Right atrium auricular region (tissue), 2 donors: ENCODE results near the gene SLC35E3. TPM values are rescaled to one million over a fixed set of nuclear protein-coding genes. Genes with fewer than 3 reads are reported as not detected.
"Not testable (repeated sequence)": the region's sequence is repeated elsewhere in the genome, so short reads cannot be mapped to it uniquely, and the experiment has no call there.

Experiments used
- DNase-seq: peaks from one replicate; pipeline ENCODE4 v3.0.0-alpha.2; 2019; ENCODE audit warnings: low spot score
- H3K27ac ChIP-seq, 2 donors: fragments of 200-600 bp; sonication (generic); 1 replicate in 1 of 2; 2 replicates in 1 of 2; pipeline ENCODE4 v1.5.1; 2016 to 2019
- H3K27me3 ChIP-seq, 2 donors: fragments of 200-600 bp; sonication (generic); one replicate each; pipeline versions ENCODE4 v1.5.1 to v1.6.0; 2017 to 2019
- H3K36me3 ChIP-seq: fragments of 200-600 bp; sonication (generic); one replicate; pipeline ENCODE4 v1.5.1; 2016
- H3K4me1 ChIP-seq, 2 donors: fragments of 200-600 bp; sonication (generic); one replicate each; pipeline versions ENCODE4 v1.5.1 to v1.6.0; 2017 to 2019
- H3K4me3 ChIP-seq, 2 donors: fragments of 200-600 bp; sonication (generic); 1 replicate in 1 of 2; 2 replicates in 1 of 2; pipeline ENCODE4 v1.5.1; 2017 to 2019; ENCODE audit warnings: mild to moderate bottlenecking in 1 of 2, moderate library complexity in 1 of 2
- H3K9me3 ChIP-seq, 2 donors: fragments of 200-600 bp; sonication (generic); one replicate each; pipeline ENCODE4 v1.5.1; 2019
- CTCF ChIP-seq, 2 donors: fragments of 200-600 bp; sonication (generic); IDR thresholded peaks; one replicate each; pipeline ENCODE4 v1.5.1; 2019; ENCODE audit warnings: antibody characterized with exemption in 2 of 2
- total RNA-seq, 2 donors: library from RNA; depleted of rRNA; stranded (reverse); fragments of >200 nt; gene quantifications; one replicate each; pipeline ENCODE4 v1.1.0, GENCODE V29; 2016

Gene SLC35E3
- total RNA-seq, 2 donors from 2014 or later: 2.3 to 3.1 TPM

GRCh38 chr12:68814490-68815231 lies 68.7 kb downstream of the SLC35E3 start:
- Histone ChIP-seq H3K27ac (no peak overlapping the region), H3K4me1 (peaks cover 0 to 20% of the 10 kb centered on the region in 2 donors), H3K9me3 (no peaks in the 10 kb centered on the region), H3K4me3 (no peak overlapping the region), H3K36me3 (peaks cover 80% of the 10 kb centered on the region), H3K27me3 (no peaks in the 10 kb centered on the region)
- TF ChIP-seq CTCF (IDR thresholded peaks at IDR 0.05): no peak
- no peak for DNase-seq

GRCh38 chr12:68815232-68815927 lies 69.4 kb downstream of the SLC35E3 start:
- Histone ChIP-seq H3K27ac (no peak overlapping the region), H3K4me1 (peaks cover 0 to 19% of the 10 kb centered on the region in 2 donors)

GRCh38 chr12:68815928-68816800 lies 70.2 kb downstream of the SLC35E3 start:
- Histone ChIP-seq H3K27me3 (no peaks in the 10 kb centered on the region), H3K9me3 (no peaks in the 10 kb centered on the region), H3K4me1 (peaks cover 0 to 12% of the 10 kb centered on the region in 2 donors), H3K4me3 (no peak overlapping the region), H3K36me3 (peaks cover 76% of the 10 kb centered on the region), H3K27ac (no peak overlapping the region)
- no peak for DNase-seq
- no peak for TF ChIP-seq CTCF (IDR thresholded peaks at IDR 0.05)

More at GRCh38 chr12:68815232-68815927, 69.4 kb downstream of the SLC35E3 start:
- DNase-seq: no peak
- no peaks in the 10 kb centered on the region for H3K9me3 ChIP-seq
- no peak overlapping the region for H3K4me3 ChIP-seq
- H3K36me3 ChIP-seq: peaks cover 78% of the 10 kb centered on the region
- no peak for TF ChIP-seq CTCF (IDR thresholded peaks at IDR 0.05)
- H3K27me3 ChIP-seq: no peaks in the 10 kb centered on the region

- H3K27ac ChIP-seq, H3K9me3 ChIP-seq, DNase-seq, H3K27me3 ChIP-seq, H3K4me3 ChIP-seq: not testable (repeated sequence)
- peaks cover 0 to 13% of the 10 kb centered on the region in 2 donors for H3K4me1 ChIP-seq
- peaks cover 65% of the 10 kb centered on the region for H3K36me3 ChIP-seq
Measured at GRCh38 chr12:68819481-68819880, 73.5 kb downstream of the SLC35E3 start.

- H3K36me3 ChIP-seq: peaks cover 79% of the 10 kb centered on the region
- H3K9me3 ChIP-seq: no peaks in the 10 kb centered on the region
- H3K4me3 ChIP-seq: no peak overlapping the region
- no peak for DNase-seq
- no peaks in the 10 kb centered on the region for H3K27me3 ChIP-seq
- peaks cover 0 to 6% of the 10 kb centered on the region in 2 donors for H3K4me1 ChIP-seq
- TF ChIP-seq CTCF (IDR thresholded peaks at IDR 0.05): no peak
- no peak overlapping the region for H3K27ac ChIP-seq
Measured at GRCh38 chr12:68821357-68822188, 75.6 kb downstream of the SLC35E3 start.
